Measurements from ENCODE around the gene PLAGL1. TPM values are rescaled to one million over a fixed set of nuclear protein-coding genes. Genes with fewer than 3 reads are reported as not detected.

PLAGL1 gene
- total and polyA plus RNA-seq, 2 of the 8 experiments (the other 6 are each of a cell fraction or from before 2014, with no cell fraction given) = 0.94 to 1.1 TPM

DNA sequence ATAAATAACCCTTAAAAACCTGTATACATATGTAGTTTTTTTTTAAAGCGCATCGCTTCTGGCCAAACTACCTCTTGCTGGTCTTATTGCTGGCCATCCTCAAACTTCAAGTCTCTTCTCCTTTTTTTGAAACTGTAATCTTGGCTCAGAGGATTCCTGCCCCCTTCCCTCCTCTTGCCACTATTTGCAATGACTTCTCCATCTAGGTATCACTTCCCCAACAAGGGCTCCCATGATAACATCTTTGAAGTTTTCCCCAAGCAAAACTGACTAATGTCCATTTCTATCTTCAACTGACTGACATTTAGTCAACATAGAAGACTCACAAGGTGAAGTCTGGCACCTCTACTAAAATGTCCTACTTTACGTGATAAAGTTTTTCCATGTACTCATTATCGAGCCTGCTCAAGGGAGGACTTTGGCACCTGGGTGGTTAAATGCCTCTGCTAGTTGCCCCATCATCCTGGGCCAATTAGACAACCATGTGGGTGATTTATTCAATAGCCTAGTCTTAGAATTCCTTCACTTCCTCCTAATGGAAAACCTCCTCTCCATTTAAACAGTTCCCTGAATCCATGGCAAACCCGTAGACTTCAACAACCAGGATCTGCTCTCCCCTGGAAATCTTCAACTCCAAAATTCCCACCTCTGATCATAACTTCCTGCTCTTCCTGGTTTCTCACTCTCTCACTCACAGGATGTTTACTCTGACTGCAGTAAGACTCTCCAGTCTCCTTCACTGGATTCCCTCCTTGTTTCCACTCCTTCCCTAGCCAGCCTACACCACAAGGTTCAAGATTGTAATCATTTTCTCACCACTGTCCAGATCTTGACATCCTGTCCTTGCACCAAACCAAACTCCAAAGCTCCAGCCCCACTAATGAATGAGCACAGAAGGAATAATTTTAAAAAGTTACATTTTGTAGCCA lies 9.4 kb upstream of the PLAGL1 start:
- no peak overlapping the region for H3K27ac ChIP-seq (ENCODE audit: low read depth, low read length)
- H3K56ac ChIP-seq (replicated peaks; ENCODE audit: insufficient read length, low read depth, low read length) = no peak overlapping the region
- no peaks in the 10 kb centered on the region for H3K36me3 ChIP-seq (ENCODE audit: control insufficient read depth in 2 of 4, insufficient read depth in 4 of 4, low read length in 3 of 4)
- no peaks in the 10 kb centered on the region for H3K23me2 ChIP-seq (ENCODE audit: low read depth, low read length)
- no peak overlapping the region for H2AK5ac ChIP-seq (ENCODE audit: low read depth, low read length)
- no peak overlapping the region for H3K14ac ChIP-seq (ENCODE audit: insufficient read length)
- H2BK15ac ChIP-seq (ENCODE audit: low read length) = no peak overlapping the region
- peaks cover 0 to 2% (median 0%) of the 10 kb centered on the region in 4 experiments; a peak in 3 of 7 replicates for H3K27me3 ChIP-seq (replicated peaks in 1 of 4; ENCODE audit: control insufficient read depth in 3 of 4, extremely low read depth in 1 of 4, insufficient read depth in 3 of 4, low read length in 3 of 4)
- CTCF ChIA-PET (ENCODE audit: partially characterized antibody) = interaction anchor here (1.1 to 3.1 kb wide), 3 partner anchors 75 to 442 kb away, joined by 3 to 19 read pairs (median 3); no protein-coding TSS in a partner anchor
- H4K91ac ChIP-seq (replicated peaks; ENCODE audit: insufficient read length, low read length) = no peak overlapping the region
- WGBS, 2 experiments (ENCODE audit: extremely low coverage in 1 of 2, insufficient coverage in 1 of 2, insufficient read length in 1 of 2, insufficient replicate concordance in 2 of 2, low coverage in 1 of 2, low lambda C conversion rate in 2 of 2, missing lambda C conversion rate in 1 of 2) = 93% methylated on average over 5 of the region's 5 CpGs; no CpG with 5 or more reads in 1 of the 2 experiments
- H3K23ac ChIP-seq (ENCODE audit: insufficient read length) = no peak overlapping the region
- H2BK12ac ChIP-seq (ENCODE audit: low read depth, low read length) = no peak overlapping the region
- H3K4me3 ChIP-seq (ENCODE audit: extremely low read depth in 1 of 4, insufficient read depth in 2 of 4, low read depth in 3 of 4, low read length in 4 of 4) = no peak overlapping the region
- no peak overlapping the region for H4K8ac ChIP-seq (ENCODE audit: extremely low read depth, insufficient read depth, low read length)
- no peaks in the 10 kb centered on the region for H3K79me1 ChIP-seq (ENCODE audit: low read depth, low read length)
- DNase-seq (ENCODE audit: low read depth in 1 of 2, low spot score in 2 of 2) (no peak), FAIRE-seq (no peak)
- H3K4me2 ChIP-seq (ENCODE audit: insufficient read depth in 1 of 2, low read depth in 2 of 2, low read length in 2 of 2) = no peak overlapping the region
- H3K79me2 ChIP-seq (ENCODE audit: control insufficient read depth in 1 of 2, insufficient read depth in 2 of 2, low read length in 2 of 2) = no peaks in the 10 kb centered on the region
- H2BK5ac ChIP-seq (ENCODE audit: low read depth, low read length) = no peak overlapping the region
- H3K18ac ChIP-seq (ENCODE audit: extremely low read depth, low read length) = no peak overlapping the region
- no peaks in the 10 kb centered on the region for H3K4me1 ChIP-seq (replicated peaks in 1 of 4; ENCODE audit: control insufficient read depth in 3 of 4, insufficient read depth in 4 of 4, low read length in 3 of 4)
- H2BK120ac ChIP-seq (replicated peaks; ENCODE audit: low read depth, low read length) = no peak overlapping the region
- H4K5ac ChIP-seq (ENCODE audit: insufficient read length, low read depth, low read length) = no peak overlapping the region
- H2AFZ ChIP-seq (ENCODE audit: low read length) = no peak overlapping the region
- H4K20me1 ChIP-seq (replicated peaks in 1 of 2; ENCODE audit: control insufficient read depth in 1 of 2, insufficient read depth in 2 of 2, low read length in 2 of 2) = no peaks in the 10 kb centered on the region
- H2BK20ac ChIP-seq (ENCODE audit: low read length) = no peak overlapping the region
- POLR2A ChIA-PET (ENCODE audit: partially characterized antibody) = no interaction called here
- H3K9me3 ChIP-seq (ENCODE audit: insufficient read depth in 2 of 2, low read depth in 1 of 2, low read length in 1 of 2) = peaks cover 0 to 3% of the 10 kb centered on the region in 2 experiments; a peak in 2 of 4 replicates
- H3K4ac ChIP-seq (replicated peaks; ENCODE audit: insufficient read length, low read depth, low read length) = no peak overlapping the region
- no peak for TF ChIP-seq SIN3A (conservative IDR thresholded peaks at IDR 0.05 in 1 of 2, IDR thresholded peaks at IDR 0.05 in 1 of 2; ENCODE audit: low read depth in 1 of 2, low read length in 2 of 2)
- TF ChIP-seq SRF (IDR thresholded peaks at IDR 0.05; ENCODE audit: low read depth, low read length) = no peak
- no peak for TF ChIP-seq TAF1 (IDR thresholded peaks at IDR 0.05; ENCODE audit: low read depth, low read length)
- no peak for TF ChIP-seq RXRA (IDR thresholded peaks at IDR 0.05; ENCODE audit: insufficient read depth, low read depth, low read length)
- TF ChIP-seq BACH1 (IDR thresholded peaks at IDR 0.05; ENCODE audit: low read length) = no peak
- TF ChIP-seq RNF2 (IDR thresholded peaks at IDR 0.05; ENCODE audit: borderline replicate concordance, low read depth, low read length, missing control alignments, poor library complexity, severe bottlenecking) = no peak
- no peak for TF ChIP-seq SIX5 (IDR thresholded peaks at IDR 0.05; ENCODE audit: low read depth, low read length)
- H3K9ac ChIP-seq (replicated peaks in 1 of 4; ENCODE audit: extremely low read depth in 1 of 4, low read depth in 3 of 4, low read length in 3 of 4) = no peak overlapping the region
